Iris pigment epithelial cell (primary cell): ENCODE measurements around the gene SURF4.
"Not testable (repeated sequence)": the region's sequence is repeated elsewhere in the genome, so short reads cannot be mapped to it uniquely, and the experiment has no call there.

ENCODE experiments used
- DNase-seq: peaks from one replicate; pipeline ENCODE4 v3.0.0-alpha.2; 2011; ENCODE audit warnings: low read depth

SURF4 gene

GRCh38 chr9:133334161-133334560 lies 41.7 kb downstream of the SURF4 start:
- no peak for DNase-seq

- DNase-seq: no peak
Measured at GRCh38 chr9:133333566-133333965, 42.3 kb downstream of the SURF4 start.

GRCh38 chr9:133333011-133333410 lies 42.8 kb downstream of the SURF4 start:
- no peak for DNase-seq

- DNase-seq: no peak
Measured at GRCh38 chr9:133332381-133332730, 43.5 kb downstream of the SURF4 start.

- no peak for DNase-seq
Measured at GRCh38 chr9:133331641-133332380, 44.0 kb downstream of the SURF4 start.

- no peak for DNase-seq
Measured at GRCh38 chr9:133331221-133331620, 44.6 kb downstream of the SURF4 start.

- DNase-seq: not testable (repeated sequence)
Measured at GRCh38 chr9:133329306-133330156, 46.3 kb downstream of the SURF4 start.

- DNase-seq: no peak
Measured at GRCh38 chr9:133327834-133328484, 47.9 kb downstream of the SURF4 start.

GRCh38 chr9:133327021-133327420 lies 48.8 kb downstream of the SURF4 start:
- not testable (repeated sequence) for DNase-seq

GRCh38 chr9:133323991-133324703 lies 51.7 kb downstream of the SURF4 start:
- DNase-seq: no peak

GRCh38 chr9:133323211-133323610 lies 52.6 kb downstream of the SURF4 start:
- no peak for DNase-seq

GRCh38 chr9:133322701-133323100 lies 53.2 kb downstream of the SURF4 start:
- no peak for DNase-seq

- DNase-seq: no peak
Measured at GRCh38 chr9:133321411-133321935, 54.4 kb downstream of the SURF4 start.

GRCh38 chr9:133320421-133320881 lies 55.4 kb downstream of the SURF4 start:
- DNase-seq: no peak

GRCh38 chr9:133317551-133317950 lies 58.3 kb downstream of the SURF4 start:
- DNase-seq: not testable (repeated sequence)

GRCh38 chr9:133315997-133316396 lies 59.9 kb downstream of the SURF4 start:
- DNase-seq: no peak
